ENCODE data around the gene ZMYM3. TPM values are rescaled to one million over a fixed set of nuclear protein-coding genes. Genes with fewer than 3 reads are reported as not detected.

Gene ZMYM3
- total and polyA plus RNA-seq, 2 experiments from 2014 or later: 31.0 to 71.1 TPM

GRCh38 chrX:71217298-71217697, 36.6 kb downstream of the ZMYM3 start (continued):
- no peak for TF ChIP-seq CTCF (conservative IDR thresholded peaks at IDR 0.05; ENCODE audit: low read depth in 2 of 2)

GRCh38 chrX:71216485-71216884, 37.5 kb downstream of the ZMYM3 start:
- DNase-seq (ENCODE audit: low spot score) (no peak), ATAC-seq (peak; percentile 39; the same call in 2 of the 3 replicates)
- Histone ChIP-seq H3K27ac (ENCODE audit: low read depth) (no peak overlapping the region), H3K79me2 (replicated peaks; ENCODE audit: insufficient read depth) (no peaks in the 10 kb centered on the region), H3K4me3 (no peak overlapping the region), H2AFZ (peak overlapping the region; percentile 90; the same call in 1 of the 2 replicates), H3K36me3 (ENCODE audit: insufficient read depth) (no peaks in the 10 kb centered on the region), H3K27me3 (ENCODE audit: insufficient read depth) (no peaks in the 10 kb centered on the region), H3K4me2 (no peak overlapping the region), H3K9me2 (ENCODE audit: insufficient read depth) (no peaks in the 10 kb centered on the region), H3F3A (replicated peaks; ENCODE audit: low read depth) (no peaks in the 10 kb centered on the region), H4K20me1 (replicated peaks; ENCODE audit: insufficient read depth) (no peaks in the 10 kb centered on the region), H3K4me1 (ENCODE audit: insufficient read depth) (peaks cover 7% of the 10 kb centered on the region; the same call in 1 of the 2 replicates)
- Mint-ChIP-seq H3K9me3 (no peaks in the 10 kb centered on the region; the same call in 2 of the 3 replicates), H3K4me1 (peaks cover 28% of the 10 kb centered on the region), H3K36me3 (ENCODE audit: low read depth) (no peaks in the 10 kb centered on the region), H3K4me3 (no peak overlapping the region), H3K27ac (peak overlapping the region; percentile 60), H3K27me3 (ENCODE audit: insufficient read depth, low read depth, poor library complexity) (no peaks in the 10 kb centered on the region)
- TF ChIP-seq EZH2 (IDR thresholded peaks at IDR 0.05; ENCODE audit: low read depth, unreplicated experiment) (no peak), JUNB (IDR thresholded peaks at IDR 0.05; ENCODE audit: unreplicated experiment) (no peak)

GRCh38 chrX:71215338-71215912, 38.5 kb downstream of the ZMYM3 start:
- no peak for DNase-seq (ENCODE audit: low spot score)
- no peak overlapping the region for H2AFZ ChIP-seq
- no peaks in the 10 kb centered on the region for H3K27me3 ChIP-seq (ENCODE audit: insufficient read depth)
- no peaks in the 10 kb centered on the region for H3K79me2 ChIP-seq (replicated peaks; ENCODE audit: insufficient read depth)
- no peak overlapping the region for H3K4me2 ChIP-seq
- Mint-ChIP-seq H3K36me3 (ENCODE audit: low read depth) (no peaks in the 10 kb centered on the region), H3K27ac (no peak overlapping the region), H3K9me3 (no peaks in the 10 kb centered on the region; the same call in 2 of the 3 replicates), H3K4me3 (no peak overlapping the region), H3K4me1 (peaks cover 28% of the 10 kb centered on the region), H3K27me3 (ENCODE audit: insufficient read depth, low read depth, poor library complexity) (peaks cover under 1% of the 10 kb centered on the region)
- ATAC-seq: no peak
- H3F3A ChIP-seq (replicated peaks; ENCODE audit: low read depth): no peaks in the 10 kb centered on the region
- H3K9me2 ChIP-seq (ENCODE audit: insufficient read depth): no peaks in the 10 kb centered on the region
- H3K36me3 ChIP-seq (ENCODE audit: insufficient read depth): no peaks in the 10 kb centered on the region
- H3K4me1 ChIP-seq (ENCODE audit: insufficient read depth): peaks cover 7% of the 10 kb centered on the region; the same call in 1 of the 2 replicates
- H3K27ac ChIP-seq (ENCODE audit: low read depth): no peak overlapping the region
- no peaks in the 10 kb centered on the region for H4K20me1 ChIP-seq (replicated peaks; ENCODE audit: insufficient read depth)
- H3K4me3 ChIP-seq: no peak overlapping the region
- TF ChIP-seq ETS1 (IDR thresholded peaks at IDR 0.05): no peak
- TF ChIP-seq STAT1 (IDR thresholded peaks at IDR 0.05; ENCODE audit: unreplicated experiment): no peak
- no peak for TF ChIP-seq NANOG (IDR thresholded peaks at IDR 0.05; ENCODE audit: borderline replicate concordance)
- TF ChIP-seq ZNF114 (CRISPR knock-in tag; IDR thresholded peaks at IDR 0.05): no peak
- TF ChIP-seq EZH2phosphoT487 (IDR thresholded peaks at IDR 0.05; ENCODE audit: unreplicated experiment): no peak
- TF ChIP-seq JUNB (IDR thresholded peaks at IDR 0.05; ENCODE audit: unreplicated experiment): no peak
- no peak for TF ChIP-seq REST (IDR thresholded peaks at IDR 0.05; ENCODE audit: unreplicated experiment)
- TF ChIP-seq ZNF331 (CRISPR knock-in tag; IDR thresholded peaks at IDR 0.05; ENCODE audit: low read depth): no peak
